Neural progenitor cell (in vitro differentiated cells): ENCODE results near the gene CUEDC2. TPM values are rescaled to one million over a fixed set of nuclear protein-coding genes. Genes with fewer than 3 reads are reported as not detected.

Experiments
- DNase-seq: peaks from one replicate; pipeline ENCODE4 v3.0.0-alpha.2; 2016; ENCODE audit warnings: low spot score
- H2AFZ ChIP-seq: fragments of 200-600 bp; sonication (generic); replicated peaks from 2 replicates; pipeline ENCODE4 v1.6.1; 2016; ENCODE audit warnings: antibody characterized with exemption
- H3F3A ChIP-seq: fragments of 200-600 bp; sonication (generic); 2 replicates; pipeline ENCODE4 v1.6.1; 2016; ENCODE audit warnings: antibody characterized with exemption, low read depth
- H3K27ac ChIP-seq: fragments of 200-600 bp; sonication (generic); 2 replicates; pipeline ENCODE4 v1.5.1; 2016; ENCODE audit warnings: mild to moderate bottlenecking
- H3K27me3 ChIP-seq: fragments of 200-600 bp; sonication (generic); 2 replicates; pipeline ENCODE4 v1.6.1; 2016; ENCODE audit warnings: mild to moderate bottlenecking, moderate library complexity
- H3K36me3 ChIP-seq: fragments of 200-600 bp; sonication (generic); 2 replicates; pipeline ENCODE4 v1.5.1; 2016
- H3K4me1 ChIP-seq: fragments of 200-600 bp; sonication (generic); 2 replicates; pipeline ENCODE4 v1.6.1; 2016; ENCODE audit warnings: mixed run types
- H3K4me2 ChIP-seq: fragments of 200-600 bp; sonication (generic); 2 replicates; pipeline ENCODE4 v1.6.1; 2016
- H3K4me3 ChIP-seq: fragments of 200-600 bp; sonication (generic); 2 replicates; pipeline ENCODE4 v1.5.1; 2016
- H3K79me2 ChIP-seq: fragments of 200-600 bp; sonication (generic); 2 replicates; pipeline ENCODE4 v1.6.1; 2016; ENCODE audit warnings: low read depth
- H3K9ac ChIP-seq: fragments of 200-600 bp; sonication (generic); 2 replicates; pipeline ENCODE4 v1.6.1; 2016
- H3K9me3 ChIP-seq: fragments of 200-600 bp; sonication (generic); 2 replicates; pipeline ENCODE4 v1.5.1; 2016; ENCODE audit warnings: low read depth
- H4K20me1 ChIP-seq: fragments of 200-600 bp; sonication (generic); 2 replicates; pipeline ENCODE4 v1.6.1; 2016; ENCODE audit warnings: low read depth
- H3K27ac Mint-ChIP-seq: 3 replicates; pipeline ENCODE4 v1.8.0; 2021; ENCODE audit warnings: mixed read lengths
- H3K27me3 Mint-ChIP-seq: 2 replicates; pipeline ENCODE4 v1.8.0; 2022; ENCODE audit warnings: low read depth, mild to moderate bottlenecking, inconsistent platforms, moderate library complexity, mixed read lengths; ENCODE audit not compliant: insufficient read depth
- H3K36me3 Mint-ChIP-seq: 3 replicates; pipeline ENCODE4 v1.8.0; 2021; ENCODE audit warnings: mixed read lengths
- H3K4me1 Mint-ChIP-seq: 3 replicates; pipeline ENCODE4 v1.8.0; 2021; ENCODE audit warnings: mixed read lengths
- H3K4me3 Mint-ChIP-seq: 3 replicates; pipeline ENCODE4 v1.8.0; 2021; ENCODE audit warnings: mild to moderate bottlenecking, moderate library complexity, mixed read lengths
- H3K9me3 Mint-ChIP-seq: 3 replicates; pipeline ENCODE4 v1.8.0; 2020; ENCODE audit warnings: mixed read lengths
- CTCF ChIP-seq: fragments of 200-600 bp; sonication (generic); IDR thresholded peaks from 2 replicates; pipeline ENCODE4 v1.5.1; 2017; ENCODE audit warnings: antibody characterized with exemption, mild to moderate bottlenecking
- EZH2 ChIP-seq: fragments of 200-600 bp; sonication (generic); IDR thresholded peaks from 2 replicates; pipeline ENCODE4 v1.6.1; 2017; ENCODE audit warnings: antibody characterized with exemption, mild to moderate bottlenecking, moderate library complexity
- EZH2phosphoT487 ChIP-seq: fragments of 200-600 bp; sonication (generic); IDR thresholded peaks from 2 replicates; pipeline ENCODE4 v1.6.1; 2017; ENCODE audit warnings: antibody characterized with exemption
- total RNA-seq: library from RNA; depleted of rRNA; stranded (reverse); fragments of >200 nt; gene quantifications from 2 replicates; pipeline ENCODE4 v1.2.3, GENCODE V29; 2015; ENCODE audit warnings: low replicate concordance

Gene CUEDC2
- total RNA-seq, 1 donor from 2014 or later = 64.0 TPM

GRCh38 chr10:102406815-102407214 lies 25.6 kb downstream of the CUEDC2 start:
- no peak overlapping the region for H3K27ac ChIP-seq
- no peaks in the 10 kb centered on the region for H3K9me3 ChIP-seq
- H3K36me3 Mint-ChIP-seq = peaks cover 2% of the 10 kb centered on the region
- peaks cover 30% of the 10 kb centered on the region for H3K4me1 Mint-ChIP-seq
- H3K4me3 ChIP-seq = no peak overlapping the region
- no peaks in the 10 kb centered on the region for H3K36me3 ChIP-seq
- no peak overlapping the region for H3K4me2 ChIP-seq
- H2AFZ ChIP-seq = no peak overlapping the region
- H3K4me3 Mint-ChIP-seq = no peak overlapping the region
- no peak for DNase-seq
- H3K4me1 ChIP-seq = peaks cover 11% of the 10 kb centered on the region
- no peaks in the 10 kb centered on the region for H3K9me3 Mint-ChIP-seq
- peaks cover 26% of the 10 kb centered on the region for H3K27me3 Mint-ChIP-seq
- peaks cover 13% of the 10 kb centered on the region for H3F3A ChIP-seq
- H3K27me3 ChIP-seq = peaks cover 73% of the 10 kb centered on the region
- H3K9ac ChIP-seq = no peak overlapping the region
- no peak for TF ChIP-seq CTCF
- TF ChIP-seq EZH2 = no peak
- TF ChIP-seq EZH2phosphoT487 = no peak
- no peaks in the 10 kb centered on the region for H3K79me2 ChIP-seq
- peak overlapping the region; percentile 50 for H3K27ac Mint-ChIP-seq
- H4K20me1 ChIP-seq = peaks cover 16% of the 10 kb centered on the region

- no peak overlapping the region for H3K27ac Mint-ChIP-seq
- Histone ChIP-seq H3K36me3 (no peaks in the 10 kb centered on the region), H4K20me1 (peaks cover 16% of the 10 kb centered on the region), H3K4me2 (no peak overlapping the region), H3K27me3 (peaks cover 61% of the 10 kb centered on the region), H3K9me3 (no peaks in the 10 kb centered on the region), H3K27ac (no peak overlapping the region), H3F3A (peaks cover 13% of the 10 kb centered on the region), H3K79me2 (no peaks in the 10 kb centered on the region), H3K9ac (no peak overlapping the region), H2AFZ (no peak overlapping the region), H3K4me1 (peaks cover 11% of the 10 kb centered on the region), H3K4me3 (no peak overlapping the region)
- no peak for DNase-seq
- H3K9me3 Mint-ChIP-seq = no peaks in the 10 kb centered on the region
- H3K27me3 Mint-ChIP-seq = peaks cover 19% of the 10 kb centered on the region
- H3K36me3 Mint-ChIP-seq = peaks cover 2% of the 10 kb centered on the region
- H3K4me3 Mint-ChIP-seq = no peak overlapping the region
- H3K4me1 Mint-ChIP-seq = peaks cover 18% of the 10 kb centered on the region
- TF ChIP-seq CTCF (no peak), EZH2 (no peak), EZH2phosphoT487 (no peak)
Observed at GRCh38 chr10:102405632-102406031, 26.7 kb downstream of the CUEDC2 start.

- Mint-ChIP-seq H3K4me1 (peaks cover 16% of the 10 kb centered on the region), H3K27me3 (peaks cover 18% of the 10 kb centered on the region), H3K36me3 (peaks cover 2% of the 10 kb centered on the region), H3K4me3 (no peak overlapping the region), H3K27ac (no peak overlapping the region), H3K9me3 (no peaks in the 10 kb centered on the region)
- Histone ChIP-seq H3K9me3 (no peaks in the 10 kb centered on the region), H3K27me3 (peaks cover 56% of the 10 kb centered on the region), H3K9ac (no peak overlapping the region), H3K27ac (no peak overlapping the region), H3K4me2 (no peak overlapping the region), H4K20me1 (peaks cover 16% of the 10 kb centered on the region), H3K4me1 (peaks cover 7% of the 10 kb centered on the region), H3K36me3 (no peaks in the 10 kb centered on the region), H3K4me3 (no peak overlapping the region), H3K79me2 (no peaks in the 10 kb centered on the region), H2AFZ (no peak overlapping the region), H3F3A (peaks cover 10% of the 10 kb centered on the region)
- no peak for TF ChIP-seq EZH2
- TF ChIP-seq EZH2phosphoT487 = no peak
- TF ChIP-seq CTCF = no peak
- DNase-seq = no peak
Observed at GRCh38 chr10:102405108-102405571, 27.2 kb downstream of the CUEDC2 start.
